GM19468 (cell line): ENCODE measurements around the gene PHYHD1.
"Not testable (repeated sequence)": the region's sequence is repeated elsewhere in the genome, so short reads cannot be mapped to it uniquely, and the experiment has no call there.

Experiments used
- ATAC-seq: cut with Tn5 transposase; IDR thresholded peaks from one replicate; pipeline ENCODE4 v1.9.1; 2021; ENCODE audit warnings: mild to moderate bottlenecking, moderate library complexity, moderate number of reproducible peaks; ENCODE audit not compliant: unreplicated experiment; ENCODE audit errors: extremely low read depth

The PHYHD1 gene

DNA sequence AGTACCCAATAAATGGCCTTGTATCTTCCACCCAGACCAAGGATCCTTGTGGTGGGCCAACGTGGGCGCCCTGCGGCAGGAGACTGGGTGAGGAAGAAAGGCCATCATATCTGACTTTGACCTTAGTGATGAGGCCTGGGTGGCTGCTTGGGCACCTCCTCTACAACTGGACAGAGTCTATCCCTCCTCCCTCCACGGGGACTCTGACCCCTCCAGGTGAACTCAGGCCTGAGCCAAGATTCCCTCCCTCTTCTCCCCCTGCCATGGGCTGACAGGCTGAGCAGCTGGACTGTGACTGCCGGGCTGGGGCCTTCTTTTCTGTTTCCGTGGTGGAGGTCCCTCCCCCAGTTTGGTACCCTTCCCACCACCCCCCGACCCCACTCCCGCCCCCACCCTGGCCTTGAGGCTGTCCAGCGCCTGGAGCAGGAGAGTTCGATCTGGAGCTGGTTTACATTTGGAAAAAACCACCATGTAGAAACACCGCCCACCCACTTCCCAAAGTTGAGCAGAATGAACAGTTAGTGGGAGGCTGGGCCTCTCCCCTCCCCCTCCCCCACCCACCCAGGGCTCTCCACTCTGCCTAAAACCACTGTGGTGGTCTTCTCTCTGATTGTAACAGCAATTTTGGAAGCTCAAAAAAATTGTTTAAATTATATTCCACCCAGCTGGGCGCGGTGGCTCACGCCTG is 1.2 kb upstream of the PHYHD1 start:
- no peak for ATAC-seq

DNA sequence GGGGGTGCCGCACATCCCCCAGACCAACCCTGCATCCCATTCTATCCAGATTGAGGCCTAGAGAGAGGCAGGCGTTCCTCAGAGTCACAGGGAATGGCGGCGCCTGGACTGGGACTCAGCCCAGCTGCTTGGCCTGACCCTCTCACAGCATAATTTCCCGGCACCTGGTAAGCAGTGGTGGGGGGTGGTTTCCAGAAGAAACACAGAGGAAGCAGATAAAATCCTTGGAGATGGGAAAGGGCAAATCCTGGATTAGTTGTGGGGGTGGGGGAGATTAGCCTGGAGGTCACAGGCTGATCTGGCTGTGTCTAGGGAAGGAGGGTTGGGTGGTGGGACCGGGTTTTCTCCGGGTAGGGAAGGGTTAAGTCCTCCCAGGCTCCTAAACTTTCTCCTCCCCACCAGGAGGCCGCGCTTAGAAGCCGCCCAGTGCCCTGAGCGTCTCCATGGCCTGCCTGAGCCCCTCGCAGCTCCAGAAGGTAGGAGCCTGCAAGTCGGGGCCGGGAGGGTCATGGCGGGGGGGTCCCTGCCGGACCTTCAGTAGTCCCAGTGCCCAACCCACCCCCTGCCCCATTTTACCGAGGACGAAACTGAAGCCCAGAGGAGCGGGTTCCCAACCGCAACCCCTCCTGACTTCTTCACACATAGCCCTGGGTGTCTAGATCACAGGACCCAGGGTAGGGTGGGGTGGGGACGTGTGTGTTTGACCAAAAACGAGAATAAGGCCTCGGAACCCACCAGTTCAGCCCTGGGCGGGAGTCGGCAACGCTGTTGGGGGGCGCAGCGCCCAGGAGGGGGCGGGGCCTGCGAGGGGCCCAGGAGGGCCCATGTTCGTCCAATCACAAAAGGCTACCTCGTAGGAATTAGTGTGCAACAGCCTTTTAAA is 1.3 kb downstream of the PHYHD1 start:
- ATAC-seq: no peak

DNA sequence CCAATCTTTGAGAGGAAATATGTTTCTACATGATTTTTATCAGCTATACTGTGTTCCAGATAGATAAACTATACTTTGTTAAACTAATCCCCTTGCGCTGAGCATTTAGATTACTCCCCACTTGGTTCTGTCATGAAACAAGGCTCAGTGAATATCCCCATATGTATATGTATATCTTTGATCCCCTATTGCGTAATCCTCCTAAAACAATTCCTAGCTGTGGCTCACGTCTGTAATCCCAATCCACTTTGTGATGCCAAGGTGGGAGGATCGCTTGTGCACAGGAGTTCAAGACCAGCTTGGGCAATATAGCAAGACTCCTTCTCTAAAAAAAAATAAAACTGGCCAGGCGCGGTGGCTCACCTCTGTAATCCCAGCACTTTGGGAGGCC is 2.7 kb downstream of the PHYHD1 start:
- ATAC-seq: no peak

DNA sequence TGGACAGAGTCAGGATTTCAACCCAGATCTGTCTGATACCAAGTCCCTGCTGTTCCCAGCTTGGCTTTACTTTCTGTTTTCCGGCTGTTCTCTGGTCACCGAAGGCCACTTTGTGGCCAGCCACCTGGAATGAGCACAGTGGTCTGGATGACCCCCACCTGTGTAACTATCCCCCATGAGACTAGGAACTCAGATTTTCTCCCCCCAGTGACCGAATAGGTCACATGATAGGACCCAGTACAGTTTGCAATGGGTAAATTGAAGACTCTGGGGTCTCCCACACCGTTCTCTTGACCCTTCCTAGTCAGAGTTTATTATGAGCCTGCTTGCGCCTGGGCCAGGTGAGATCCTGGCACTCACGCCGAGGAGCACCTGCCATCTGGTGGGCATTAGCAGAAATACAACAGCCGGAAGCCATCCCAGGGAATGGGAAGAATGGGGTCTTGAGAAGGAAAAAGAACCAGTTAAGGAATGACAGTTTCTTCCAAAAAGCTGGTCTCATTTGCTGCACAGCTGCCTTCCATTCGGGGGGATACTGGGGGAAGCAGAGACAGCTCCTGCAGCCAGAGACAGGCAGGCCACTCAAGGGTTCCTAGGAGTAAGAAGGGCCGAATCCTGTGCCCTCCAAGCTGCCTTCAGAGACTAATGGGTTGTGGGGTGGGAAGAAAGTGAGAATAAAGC is 7.1 kb downstream of the PHYHD1 start:
- ATAC-seq: no peak

DNA sequence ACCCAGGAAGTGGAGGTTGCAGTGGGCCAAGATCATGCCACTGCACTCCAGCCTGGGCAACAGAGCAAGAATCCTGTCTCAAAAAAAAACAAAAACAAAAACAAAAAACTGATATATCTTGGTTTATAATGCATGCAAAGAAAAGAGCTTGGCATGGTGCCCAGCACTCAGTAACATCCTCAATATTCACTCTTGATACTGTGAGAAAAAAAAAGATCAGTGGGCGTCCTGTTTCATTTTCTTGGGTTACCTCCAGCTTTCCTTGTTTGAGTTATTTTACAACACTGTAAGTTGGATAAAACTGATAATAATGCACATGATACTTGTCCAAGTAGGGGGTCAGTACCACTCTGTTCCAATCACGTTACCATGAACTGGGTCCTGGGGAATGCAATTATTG is 7.8 kb downstream of the PHYHD1 start:
- no peak for ATAC-seq

DNA sequence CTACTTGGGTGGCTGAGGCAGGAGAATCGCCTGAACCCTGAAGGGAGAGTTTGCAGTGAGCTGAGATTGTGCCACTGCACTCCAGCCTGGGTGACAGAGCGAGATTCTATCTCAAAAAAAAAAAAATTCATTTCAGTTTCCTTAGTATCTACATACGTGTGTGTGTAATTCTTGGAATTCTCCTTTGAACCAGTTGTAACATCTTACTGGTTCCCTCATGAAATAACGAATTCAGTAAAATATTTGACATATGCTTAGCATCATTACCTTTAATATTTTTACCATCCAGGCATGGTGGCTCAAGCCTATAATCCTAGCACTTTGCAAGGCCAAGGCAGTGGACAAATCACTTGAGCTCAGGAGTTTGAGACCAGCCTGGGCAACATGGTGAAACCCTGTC is 8.8 kb downstream of the PHYHD1 start:
- no peak for ATAC-seq

DNA sequence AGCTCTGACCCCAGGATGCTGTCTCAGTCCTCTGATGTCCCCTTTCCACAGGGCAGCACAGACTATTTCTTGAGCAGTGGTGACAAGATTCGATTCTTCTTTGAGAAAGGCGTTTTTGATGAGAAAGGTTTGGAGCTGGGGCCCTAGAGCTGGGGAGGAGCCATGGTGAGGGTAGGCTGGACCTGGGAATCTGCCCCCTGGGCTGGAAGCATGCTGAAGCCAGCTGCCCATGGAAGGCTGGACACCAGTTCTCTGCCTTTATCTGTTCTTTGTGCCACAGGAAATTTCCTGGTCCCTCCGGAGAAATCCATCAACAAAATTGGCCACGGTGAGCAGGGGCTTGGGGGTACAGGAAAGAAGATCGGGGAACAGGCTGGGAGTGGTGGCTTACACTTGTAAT is 12.9 kb downstream of the PHYHD1 start:
- ATAC-seq: no peak

DNA sequence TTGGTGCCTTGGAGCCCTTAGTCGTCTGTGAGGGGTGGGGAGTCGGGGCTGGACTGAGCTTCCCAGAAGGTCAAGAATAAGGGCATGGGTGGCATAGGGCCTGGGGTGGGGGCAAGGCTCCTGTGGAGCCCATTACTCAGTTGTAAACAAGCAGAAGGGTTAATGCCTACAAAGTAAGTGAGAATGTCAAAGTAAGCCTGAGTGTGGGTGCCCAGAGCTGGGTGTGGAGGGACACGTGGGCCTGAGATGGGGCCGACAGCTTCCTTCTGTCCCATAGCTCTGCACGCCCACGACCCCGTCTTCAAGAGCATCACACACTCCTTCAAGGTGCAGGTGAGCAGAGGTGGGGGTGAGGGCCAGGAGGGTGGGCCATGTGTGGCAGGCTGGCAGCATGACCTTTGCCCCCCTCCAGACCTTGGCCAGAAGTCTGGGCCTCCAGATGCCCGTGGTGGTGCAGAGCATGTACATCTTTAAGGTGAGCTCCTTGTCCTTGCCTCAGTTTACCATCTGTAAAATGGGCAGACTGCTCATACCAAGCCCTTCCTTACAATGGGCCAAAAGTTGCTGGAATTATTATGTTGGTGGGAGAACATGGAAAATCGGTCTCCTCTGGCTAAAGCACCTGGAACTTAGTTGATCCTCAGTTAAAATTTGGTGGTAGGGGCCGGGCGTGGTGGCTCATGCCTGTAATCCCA is 15.5 kb downstream of the PHYHD1 start:
- no peak for ATAC-seq

DNA sequence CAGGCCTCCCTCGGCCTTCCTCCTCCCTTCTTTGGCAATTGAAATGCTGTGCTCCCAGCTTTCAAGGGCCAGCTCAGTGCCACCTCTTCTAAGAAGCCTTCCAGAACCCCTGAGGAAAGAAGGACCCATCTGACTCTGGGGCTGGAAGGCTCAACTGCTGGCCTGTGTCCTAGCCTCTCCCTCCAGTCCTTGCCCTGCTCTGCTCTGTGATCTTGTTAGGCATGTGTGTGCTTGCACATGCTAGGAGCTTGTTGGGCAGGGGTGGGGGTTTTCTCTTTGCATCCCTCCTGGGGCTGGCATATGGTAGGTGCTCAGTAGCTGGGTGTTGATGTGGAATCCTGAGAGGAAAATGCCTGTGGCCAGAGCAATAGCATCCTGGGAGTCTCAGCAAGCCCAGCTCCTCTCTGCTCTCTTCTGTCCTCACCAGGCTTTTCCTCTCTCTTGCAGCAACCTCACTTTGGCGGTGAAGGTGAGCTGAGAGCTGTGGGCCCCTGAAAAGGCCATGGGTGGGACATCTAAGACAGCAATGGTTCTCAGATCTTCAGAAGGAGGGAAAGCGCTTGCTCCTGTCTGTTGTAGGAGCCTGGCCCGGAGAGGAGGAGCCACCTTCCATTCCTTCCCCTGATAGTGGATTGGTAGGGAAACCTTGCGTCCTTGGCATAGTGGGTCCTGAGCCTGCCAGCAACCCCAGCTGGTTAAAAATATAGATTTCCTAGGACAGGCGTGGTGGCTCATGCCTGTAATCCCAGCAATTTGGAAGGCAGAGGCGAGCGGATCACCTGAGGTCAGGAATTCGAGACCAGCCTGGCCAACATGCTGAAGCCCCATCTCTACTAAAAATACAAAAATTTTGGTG is 16.8 kb downstream of the PHYHD1 start:
- ATAC-seq: no peak

DNA sequence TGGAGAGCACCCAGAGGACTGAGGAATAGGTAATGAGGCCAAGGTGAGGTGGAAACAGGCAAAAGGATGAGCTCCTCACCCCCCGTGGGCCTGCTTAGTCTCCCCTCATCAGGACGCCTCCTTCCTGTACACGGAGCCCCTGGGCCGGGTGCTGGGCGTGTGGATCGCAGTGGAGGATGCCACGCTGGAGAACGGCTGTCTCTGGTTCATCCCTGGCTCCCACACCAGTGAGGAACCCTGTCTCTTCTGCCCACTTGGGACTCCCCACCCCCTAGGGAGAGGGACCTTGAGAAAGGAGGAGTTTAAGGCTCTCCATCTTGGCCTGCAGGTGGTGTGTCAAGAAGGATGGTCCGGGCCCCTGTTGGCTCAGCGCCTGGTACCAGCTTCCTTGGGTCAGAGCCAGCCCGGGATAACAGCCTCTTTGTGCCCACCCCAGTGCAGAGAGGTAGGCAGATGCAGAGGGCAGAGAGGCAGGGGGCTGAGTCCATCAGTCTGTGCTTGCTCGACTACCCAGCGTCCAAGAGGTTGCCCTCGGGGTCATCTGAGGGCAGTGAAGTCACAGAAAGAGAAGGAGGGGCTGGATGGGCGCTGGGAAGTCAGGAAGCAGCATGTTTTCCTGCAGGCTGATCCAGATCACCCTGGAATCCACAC is 19.6 kb downstream of the PHYHD1 start:
- no peak for ATAC-seq

DNA sequence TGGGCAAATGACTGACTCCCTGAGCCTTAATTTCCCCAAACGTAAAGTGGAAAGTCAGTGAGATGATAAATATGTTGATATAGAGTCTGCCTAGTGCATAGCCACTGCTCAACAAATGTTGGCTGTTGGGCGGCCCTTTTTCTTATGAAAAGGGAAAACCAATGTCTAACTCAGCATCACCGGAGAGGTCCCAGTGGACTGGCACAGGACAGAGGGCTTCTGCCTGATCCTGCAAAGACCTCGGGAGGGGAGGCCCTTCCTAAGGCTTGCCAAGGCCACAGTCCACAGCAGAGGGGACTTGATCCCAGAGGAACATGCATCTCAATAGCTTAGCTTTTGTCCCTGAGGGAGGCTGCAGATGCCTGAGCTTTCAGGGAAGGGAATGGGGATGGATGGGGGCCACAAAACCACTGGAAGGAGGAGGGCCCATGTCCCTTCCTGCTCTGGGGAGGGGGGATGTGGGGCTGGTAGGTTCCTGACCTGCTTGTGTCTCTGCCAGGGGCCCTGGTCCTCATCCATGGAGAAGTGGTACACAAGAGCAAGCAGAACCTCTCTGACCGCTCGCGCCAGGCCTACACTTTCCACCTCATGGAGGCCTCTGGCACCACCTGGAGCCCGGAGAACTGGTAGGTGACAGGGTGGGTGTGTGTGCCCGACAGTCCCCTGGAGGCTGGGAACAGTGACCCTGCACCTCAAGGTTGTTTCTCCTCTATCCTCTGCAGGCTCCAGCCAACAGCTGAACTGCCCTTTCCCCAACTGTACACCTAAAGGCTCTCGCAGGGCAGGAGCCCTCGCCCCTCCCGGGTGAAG is 20.4 kb downstream of the PHYHD1 start:
- ATAC-seq: no peak

DNA sequence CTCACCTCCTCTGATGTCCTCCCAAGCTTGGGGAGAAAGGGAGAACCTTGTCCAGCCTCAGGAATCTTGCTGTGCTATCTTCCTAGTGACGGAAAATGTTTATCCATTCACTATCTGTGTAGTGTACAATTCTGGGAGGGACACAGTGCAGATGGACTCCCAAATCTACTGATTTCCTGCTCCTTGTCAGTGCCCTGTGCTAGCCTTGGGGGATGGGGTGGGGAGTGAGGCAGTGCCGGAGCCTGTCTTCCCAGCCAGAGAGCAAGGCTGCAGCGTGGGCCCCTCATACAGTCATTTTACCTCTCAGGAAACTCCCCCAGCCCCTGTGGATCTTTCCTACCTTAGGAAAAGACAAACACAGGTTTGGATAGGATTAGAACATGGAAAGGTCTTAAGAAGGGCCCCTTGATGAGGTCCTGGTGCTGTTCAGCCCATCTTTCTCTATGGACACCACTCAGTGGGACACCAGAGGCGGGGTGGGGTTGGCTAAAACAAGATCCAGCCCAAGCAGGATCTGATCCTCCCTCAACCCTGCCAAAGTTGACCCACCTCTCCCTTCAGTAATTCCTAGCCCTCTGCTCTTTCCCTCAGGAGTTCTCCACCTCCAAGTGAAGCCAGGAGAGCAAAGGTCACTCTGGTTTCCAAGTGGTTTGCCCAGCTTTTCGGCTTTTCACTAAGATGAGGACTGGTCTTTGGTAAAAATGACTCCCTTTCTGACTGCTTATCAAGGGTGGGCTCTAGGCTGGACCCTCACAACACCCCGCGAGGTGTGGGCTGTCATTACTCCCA is 23.2 kb downstream of the PHYHD1 start:
- no peak for ATAC-seq

DNA sequence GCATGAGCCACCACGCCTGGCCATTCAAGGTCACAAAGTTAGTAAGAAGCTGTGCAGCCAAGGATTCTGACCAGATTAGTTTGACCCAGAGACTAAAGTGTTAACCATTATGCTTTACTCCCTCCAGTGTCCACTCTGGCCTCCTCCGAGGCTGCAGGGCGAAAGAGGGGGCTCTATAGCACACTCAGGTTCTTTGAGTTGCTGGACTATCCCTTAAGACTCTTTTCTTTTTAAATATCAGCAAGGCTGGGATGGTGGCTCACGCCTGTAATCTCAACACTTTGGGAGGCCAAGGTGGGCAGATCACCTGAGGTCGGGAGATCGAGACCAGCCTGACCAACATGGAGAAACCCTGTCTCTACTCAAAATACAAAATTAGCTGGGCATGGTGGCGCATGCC is 24.2 kb downstream of the PHYHD1 start:
- ATAC-seq: not testable (repeated sequence)

DNA sequence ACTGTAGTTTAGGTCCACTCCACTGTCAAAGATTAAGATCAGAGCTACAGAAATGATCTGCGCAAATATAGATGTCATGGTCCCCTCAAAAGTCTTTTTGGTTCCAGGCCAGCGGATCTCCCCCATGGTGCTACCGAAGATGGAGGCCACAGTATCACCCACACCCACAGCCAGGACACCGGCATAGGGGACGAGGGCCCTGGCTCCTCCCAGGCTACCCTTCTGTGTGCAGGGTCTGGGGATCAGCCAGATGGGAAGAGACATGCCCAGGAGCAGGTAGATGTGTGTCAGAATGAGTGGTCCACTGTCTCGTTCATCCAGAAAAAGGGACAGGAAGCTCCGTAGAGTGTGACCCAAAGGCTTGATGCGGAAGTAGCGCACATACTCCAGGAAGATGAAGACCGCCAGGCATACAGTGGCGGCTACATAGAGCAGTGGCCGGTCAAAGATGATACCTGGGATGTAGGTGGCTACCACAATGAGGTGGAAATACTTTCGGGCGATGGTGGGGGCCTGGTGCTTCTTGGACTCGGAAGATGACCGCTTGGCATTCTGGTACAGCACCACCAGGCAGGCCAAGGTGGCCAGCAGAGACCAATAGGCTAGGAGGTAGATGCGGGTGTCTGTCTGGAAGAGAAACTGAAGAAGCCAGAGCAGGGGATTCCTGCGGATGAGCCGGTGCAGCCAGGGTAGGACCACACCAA is 25.2 kb downstream of the PHYHD1 start:
- no peak for ATAC-seq

DNA sequence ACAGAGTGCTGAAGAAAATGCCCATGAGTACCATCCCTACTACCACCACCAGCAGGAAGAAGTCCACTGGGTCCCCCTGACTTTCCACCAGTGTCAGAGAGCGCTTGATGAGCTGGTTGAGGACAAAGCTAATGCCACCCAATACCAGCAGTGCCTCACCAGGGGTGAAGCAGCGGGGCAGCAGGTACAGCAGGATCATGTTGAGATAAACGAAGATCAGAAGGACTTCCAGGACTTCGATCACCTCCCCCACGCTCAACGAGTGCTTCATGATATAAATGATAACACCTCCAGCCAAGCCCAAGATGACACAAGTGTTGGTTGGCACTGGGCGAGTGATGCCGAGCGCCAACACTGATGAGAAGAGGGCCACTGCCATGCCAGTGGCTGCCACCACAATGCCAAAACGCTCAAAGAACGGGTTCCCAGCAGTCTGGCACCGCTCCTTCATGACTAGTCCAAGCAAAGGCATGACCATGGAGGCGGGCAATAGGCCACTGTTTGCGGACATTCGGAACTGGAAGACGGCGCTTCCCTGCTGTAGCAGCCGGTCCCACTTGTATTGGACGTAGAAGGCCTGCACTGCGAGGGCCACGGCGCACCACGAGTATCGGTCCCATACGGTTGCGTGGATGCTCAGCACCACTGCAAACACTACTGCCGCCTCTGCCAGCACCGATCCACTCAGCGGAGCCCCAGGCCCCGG is 25.9 kb downstream of the PHYHD1 start:
- no peak for ATAC-seq

DNA sequence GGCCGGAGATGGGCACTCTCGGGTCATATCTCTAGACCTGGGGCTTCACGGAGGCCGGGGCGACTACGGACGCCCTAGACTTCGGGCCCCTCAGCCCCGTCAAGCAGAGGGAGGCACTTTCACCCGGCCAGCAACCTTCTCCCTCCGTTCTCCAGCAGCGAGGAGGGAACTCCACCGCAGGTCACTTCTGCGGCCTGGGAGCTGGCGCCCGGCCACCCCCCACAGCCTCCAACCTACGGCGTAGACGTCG is 26.4 kb downstream of the PHYHD1 start:
- peak; percentile 12 for ATAC-seq
